ENCODE results near the gene RAB40C. TPM values are rescaled to one million over a fixed set of nuclear protein-coding genes. Genes with fewer than 3 reads are reported as not detected.

The RAB40C gene
- total RNA-seq, 1 donor from 2014 or later = 24.2 TPM

DNA sequence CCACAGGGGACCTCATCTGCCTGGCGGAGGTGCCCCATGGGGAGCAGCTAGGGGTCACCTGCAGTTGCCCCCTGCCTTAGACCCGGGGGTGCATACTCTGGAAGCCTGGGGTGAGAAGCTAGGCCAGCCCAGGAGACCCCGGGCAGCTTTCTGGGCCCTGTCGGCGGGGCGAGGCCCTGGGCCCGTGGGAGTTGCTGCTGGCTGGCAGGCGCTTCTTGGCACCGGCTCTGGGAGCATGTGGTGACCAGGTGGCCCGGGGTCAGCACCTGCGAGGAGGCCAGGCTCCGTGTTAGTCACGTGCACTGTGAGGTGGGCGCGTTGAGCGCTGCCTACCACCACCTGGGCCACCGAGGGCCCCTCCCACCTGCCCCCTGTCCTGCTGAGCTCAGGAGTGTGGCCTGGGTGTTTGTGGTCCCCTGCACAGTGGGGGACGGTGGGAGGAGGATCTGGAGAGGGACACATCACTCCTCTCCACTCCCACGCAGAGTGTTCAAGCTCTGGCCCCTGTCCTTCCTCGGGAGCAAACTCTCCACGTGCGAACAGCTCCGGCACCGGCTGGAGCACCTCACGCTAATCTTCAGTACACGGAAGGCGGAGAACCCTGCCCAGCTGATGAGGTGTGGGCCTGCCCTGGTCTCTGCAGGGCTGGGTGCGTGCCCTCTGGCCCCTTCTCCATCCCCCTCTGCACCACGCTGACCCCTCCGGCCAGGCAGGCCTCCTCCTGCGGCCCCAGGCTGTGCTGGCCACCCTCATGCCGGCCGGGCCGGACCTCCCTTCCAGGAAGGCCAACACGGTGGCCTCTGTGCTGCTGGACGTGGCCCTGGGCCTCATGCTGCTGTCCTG lies 14.3 kb upstream of the RAB40C start:
- DNase-seq = no peak

DNA sequence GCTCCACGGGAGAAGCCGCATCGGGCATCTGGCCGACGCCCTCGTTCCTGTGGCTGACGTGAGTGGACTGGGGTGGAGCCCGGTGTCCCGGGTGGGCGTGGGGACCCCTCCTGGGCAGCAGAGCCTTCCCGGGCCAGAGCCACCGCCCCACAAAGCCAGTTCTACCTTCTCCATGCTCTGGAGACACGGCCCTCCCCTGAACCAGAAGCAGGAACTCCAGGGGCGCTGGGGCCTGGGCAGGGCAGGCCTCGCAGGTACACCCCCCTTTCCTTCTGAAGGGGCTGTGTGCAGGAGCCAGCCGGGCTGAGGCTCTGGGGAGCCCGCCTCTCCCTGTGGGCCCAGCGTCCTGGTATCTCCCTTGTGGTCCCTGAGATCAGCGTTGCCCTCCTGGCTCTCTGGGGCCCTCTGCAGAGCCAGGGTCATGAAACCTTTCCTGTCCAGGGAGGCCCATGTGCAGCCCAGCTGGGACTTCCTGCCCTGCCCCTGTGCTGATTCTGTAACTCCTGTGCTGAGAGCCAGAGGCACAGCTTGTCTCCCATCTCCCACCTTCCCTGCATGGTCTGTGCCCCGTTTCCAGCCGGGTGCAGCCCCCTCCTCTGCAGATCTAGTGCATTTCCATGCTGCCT lies 13.6 kb upstream of the RAB40C start:
- DNase-seq = no peak

DNA sequence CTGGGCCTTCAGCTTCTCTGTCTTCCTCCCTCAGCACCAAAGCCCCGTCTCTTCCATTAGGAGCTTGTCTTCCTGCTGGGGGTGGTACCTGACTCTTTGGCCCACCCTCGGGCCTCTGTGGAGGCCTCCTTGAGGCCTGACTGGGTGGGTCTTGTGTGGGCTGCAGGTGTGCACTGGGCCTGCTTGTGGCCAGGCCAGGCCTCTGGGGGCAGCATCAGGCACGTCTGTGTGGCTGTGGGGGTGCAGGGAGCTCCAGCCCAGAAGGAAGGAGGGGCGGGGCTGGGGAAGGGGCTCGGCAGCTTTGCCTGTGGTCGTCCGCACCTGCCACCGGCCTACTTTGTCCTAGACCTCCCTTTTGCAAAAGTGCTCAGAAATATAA lies 13.1 kb upstream of the RAB40C start:
- no peak for DNase-seq

DNA sequence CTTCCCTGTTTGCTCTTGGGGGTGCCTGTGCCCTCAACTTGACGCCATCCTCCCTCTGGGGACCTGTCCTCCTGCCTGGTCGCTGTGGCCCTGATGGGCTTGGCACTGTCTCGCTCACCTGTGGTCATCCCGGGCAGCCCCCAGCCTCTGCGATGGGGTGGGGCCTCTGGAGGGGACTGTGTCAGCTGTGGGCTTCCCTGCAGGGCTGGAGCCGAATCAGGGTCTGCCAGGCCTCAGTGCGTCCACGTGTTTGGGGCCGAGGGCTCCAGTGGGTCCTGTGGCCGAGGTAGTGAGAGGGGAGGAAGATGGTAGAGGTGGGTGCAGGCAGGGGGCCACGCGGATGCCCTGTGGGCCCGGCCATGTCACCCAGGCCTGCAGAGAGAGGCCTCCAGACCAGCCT lies 12.1 kb upstream of the RAB40C start:
- no peak for DNase-seq

DNA sequence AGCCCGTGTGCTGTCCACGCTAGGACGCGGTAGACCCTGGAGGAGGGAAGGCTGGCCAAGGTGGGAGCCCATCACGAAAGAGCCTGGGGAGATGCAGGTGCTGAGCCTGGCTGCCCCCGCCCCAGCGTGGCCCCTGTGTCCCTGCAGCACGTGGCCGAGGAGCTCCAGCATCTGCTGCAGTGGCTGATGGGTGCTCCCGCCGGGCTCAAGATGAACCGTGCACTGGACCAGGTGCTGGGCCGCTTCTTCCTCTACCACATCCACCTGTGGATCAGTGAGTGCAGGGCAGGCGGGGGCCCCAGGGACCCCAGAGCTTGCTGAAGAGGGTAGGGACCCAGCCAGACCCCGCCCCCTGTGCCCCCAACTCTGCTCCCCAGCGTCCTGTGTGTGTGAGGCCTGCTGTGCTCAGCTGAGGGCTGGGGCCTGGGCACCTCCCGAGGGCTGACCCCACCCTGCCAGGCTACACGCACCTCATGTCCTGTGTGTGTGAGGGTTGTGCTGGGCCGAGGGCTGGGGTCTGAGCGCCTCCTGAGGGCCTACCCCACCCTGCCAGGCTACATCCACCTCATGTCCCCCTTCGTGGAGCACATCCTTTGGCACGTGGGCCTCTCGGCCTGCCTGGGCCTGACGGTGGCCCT lies 11.5 kb upstream of the RAB40C start:
- no peak for DNase-seq

DNA sequence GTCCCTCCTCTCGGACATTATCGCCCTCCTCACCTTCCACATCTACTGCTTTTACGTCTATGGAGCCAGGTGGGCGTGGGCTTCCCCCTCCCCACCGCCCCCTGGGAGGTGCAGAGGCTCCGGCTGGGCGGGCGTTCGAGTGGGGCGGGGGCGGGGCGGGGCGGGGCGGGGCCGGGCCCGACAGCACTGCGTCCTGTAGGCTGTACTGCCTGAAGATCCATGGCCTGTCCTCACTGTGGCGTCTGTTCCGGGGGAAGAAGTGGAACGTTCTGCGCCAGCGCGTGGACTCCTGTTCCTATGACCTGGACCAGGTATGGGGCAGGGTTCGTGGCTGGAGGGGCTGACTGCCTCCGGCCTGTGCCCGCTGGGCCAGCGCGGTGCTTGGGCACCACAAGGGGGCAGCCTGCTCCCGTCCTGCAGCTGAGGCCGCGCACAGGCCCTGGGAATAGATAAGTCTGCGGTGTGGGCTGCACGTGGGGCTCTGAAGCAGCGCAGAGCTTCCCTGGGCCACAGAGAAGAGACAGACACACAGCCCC lies 10.9 kb upstream of the RAB40C start:
- no peak for DNase-seq

DNA sequence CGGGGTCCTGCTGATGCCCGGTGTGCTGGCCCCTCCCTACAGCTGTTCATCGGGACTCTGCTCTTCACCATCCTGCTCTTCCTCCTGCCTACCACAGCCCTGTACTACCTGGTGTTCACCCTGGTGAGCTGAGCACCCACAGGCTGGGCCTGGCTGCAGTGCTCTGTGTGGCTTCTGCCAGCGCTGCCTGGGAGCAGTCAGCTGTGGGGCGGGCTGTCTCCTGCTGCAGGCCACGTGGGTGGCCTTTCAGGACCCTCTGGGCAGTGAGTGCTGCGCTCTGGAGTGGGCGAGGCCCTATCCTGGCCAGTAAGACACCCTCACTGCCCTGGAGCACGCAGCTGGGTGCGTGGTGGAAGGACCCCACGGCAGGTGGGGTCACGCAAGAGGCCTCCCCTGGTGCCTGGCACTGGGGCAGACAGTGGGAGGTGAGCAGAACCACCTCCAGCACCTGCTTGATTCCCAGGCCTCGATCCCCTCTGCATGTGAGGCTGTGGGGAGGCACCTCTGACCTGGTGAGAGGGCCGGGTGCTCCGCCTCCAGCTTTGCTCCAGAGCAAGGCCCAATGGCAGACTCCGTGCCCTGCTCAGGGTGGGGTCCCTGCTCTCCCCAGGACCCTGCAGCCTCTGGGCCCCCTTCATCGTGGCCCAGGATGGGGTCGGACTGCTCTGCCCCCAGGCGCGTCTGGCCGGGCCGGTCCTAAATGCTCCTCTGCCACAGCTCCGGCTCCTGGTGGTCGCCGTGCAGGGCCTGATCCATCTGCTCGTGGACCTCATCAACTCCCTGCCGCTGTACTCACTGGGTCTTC lies 9.5 kb upstream of the RAB40C start:
- no peak for DNase-seq

DNA sequence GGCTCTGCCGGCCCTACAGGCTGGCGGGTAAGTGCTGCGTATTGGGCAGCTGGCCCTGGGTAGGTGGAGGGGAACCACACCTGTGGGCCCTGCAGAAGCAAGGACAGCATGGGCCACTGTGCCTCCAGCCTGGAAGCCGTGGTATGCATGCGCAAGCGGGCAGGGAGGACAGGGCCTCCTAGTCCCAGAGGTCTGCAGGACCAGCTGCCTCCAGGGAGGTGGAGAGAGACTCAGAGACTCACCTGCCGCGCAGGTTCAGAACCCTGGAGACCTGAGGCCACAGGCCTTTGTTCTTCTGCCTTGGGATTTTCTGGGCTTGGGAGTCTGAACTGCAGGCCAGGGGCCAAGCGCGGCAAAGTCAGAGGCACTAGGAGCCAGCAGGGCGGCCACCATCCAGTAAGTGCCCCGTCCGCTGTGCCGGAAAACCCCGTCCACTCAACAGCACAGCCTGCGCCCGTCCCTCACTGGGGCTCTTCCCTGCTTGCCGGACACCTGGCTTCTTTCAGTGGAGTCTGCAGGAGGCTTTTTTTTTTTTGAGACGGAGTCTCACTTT lies 8.8 kb upstream of the RAB40C start:
- no peak for DNase-seq

DNA sequence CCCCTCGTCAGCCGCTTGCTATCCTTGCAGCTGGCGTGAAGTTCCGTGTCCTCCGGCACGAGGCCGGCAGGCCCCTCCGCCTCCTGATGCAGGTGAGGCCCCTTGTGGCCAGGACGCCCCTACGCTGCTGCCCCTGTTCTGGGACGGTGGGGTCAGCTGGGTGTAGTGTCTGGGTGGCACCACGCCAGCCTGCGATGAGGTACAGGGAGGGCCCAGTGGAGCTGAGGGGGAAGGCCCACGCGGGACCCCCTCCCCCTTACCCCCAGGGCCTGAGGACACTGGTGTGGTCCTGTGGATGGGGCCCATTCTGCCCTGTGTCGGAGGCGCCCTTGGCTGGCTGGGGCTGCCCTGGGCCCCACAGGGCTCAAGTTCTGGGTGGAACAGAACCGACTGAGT lies 7.7 kb upstream of the RAB40C start:
- DNase-seq = no peak

DNA sequence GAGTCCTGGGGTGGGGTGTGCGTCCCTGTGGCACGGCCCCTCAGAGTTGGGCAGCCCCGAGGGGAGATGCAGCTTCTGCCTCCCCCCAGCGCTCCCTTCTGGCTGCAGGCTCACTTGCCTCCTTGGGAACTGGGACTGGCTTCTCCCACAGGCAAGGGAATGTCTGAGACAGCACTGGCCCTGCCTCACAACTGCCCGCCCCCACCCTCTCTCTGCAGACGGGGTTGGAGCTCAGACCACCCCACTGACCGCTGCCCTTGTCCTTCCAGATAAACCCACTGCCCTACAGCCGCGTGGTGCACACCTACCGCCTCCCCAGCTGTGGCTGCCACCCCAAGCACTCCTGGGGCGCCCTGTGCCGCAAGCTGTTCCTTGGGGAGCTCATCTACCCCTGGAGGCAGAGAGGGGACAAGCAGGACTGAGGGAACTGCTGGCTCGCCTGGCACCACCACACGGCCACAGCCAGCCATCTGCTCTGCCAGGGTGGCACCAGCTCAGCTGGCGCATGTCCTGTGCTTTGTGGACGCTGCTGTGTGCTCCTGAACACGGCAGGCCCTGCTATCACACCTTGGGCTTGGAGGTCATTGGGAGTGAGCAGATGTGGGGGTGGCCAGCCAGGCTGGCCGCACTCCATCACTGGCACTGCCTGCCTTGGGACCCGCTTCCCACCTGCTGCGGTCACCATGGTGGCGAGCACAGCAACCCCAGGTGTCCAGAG lies 7.1 kb upstream of the RAB40C start:
- peak; percentile 32 for DNase-seq

DNA sequence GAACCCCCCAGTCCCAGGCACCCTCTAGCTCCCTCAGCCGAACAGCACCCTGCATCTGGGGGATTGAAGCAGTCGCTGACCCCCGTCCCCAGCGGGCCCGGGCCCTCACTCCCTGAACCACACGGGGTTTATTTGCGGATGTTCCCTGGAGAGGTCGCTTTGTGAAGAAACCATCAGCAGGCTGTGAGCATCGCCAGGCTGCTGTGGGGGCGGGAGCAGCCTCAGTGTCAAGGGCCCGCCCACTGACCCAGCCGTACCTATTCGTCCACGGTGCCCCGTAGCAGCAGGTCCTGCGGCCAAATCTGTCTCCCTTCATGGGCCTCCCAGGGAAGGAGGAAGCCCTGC lies 6.4 kb upstream of the RAB40C start:
- no peak for DNase-seq

DNA sequence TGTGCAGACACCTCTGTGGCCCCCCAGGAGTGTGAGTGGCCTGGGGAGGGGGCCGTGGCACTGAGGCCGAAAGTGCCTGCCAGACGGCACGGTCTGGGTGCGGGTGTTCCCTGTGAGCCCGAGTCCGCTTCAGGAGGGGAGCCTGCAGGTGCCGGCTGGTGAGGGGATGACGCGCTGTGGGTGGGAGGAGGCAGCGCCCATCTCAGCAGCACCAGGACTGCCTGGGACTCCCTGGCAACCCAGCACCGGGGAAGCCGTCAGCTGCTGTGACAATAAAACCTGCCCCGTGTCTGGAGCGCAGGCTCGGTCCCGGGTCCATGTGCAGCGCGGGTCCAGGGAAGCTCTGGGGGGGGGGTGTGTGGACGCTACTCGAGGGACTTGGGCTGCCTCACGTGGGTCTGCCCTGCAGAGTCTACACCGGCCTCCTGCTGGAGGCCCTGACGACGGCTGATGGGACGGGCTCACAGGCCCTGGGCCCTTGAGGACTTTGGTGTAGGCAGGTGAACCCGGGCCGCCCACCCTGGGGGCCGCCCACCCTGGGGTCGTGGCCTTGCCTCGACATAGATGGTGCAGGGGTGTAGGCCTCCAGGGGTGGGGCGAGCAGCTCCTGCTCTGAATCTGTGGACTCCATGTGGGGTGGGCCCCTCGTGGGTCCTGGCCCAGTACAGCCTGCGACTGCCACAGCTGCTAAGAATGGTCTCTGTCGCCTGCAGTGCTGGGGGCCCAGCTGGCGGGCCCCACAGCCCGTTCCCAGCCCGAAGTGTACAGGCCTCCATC lies 5.9 kb upstream of the RAB40C start:
- DNase-seq = peak; percentile 53

DNA sequence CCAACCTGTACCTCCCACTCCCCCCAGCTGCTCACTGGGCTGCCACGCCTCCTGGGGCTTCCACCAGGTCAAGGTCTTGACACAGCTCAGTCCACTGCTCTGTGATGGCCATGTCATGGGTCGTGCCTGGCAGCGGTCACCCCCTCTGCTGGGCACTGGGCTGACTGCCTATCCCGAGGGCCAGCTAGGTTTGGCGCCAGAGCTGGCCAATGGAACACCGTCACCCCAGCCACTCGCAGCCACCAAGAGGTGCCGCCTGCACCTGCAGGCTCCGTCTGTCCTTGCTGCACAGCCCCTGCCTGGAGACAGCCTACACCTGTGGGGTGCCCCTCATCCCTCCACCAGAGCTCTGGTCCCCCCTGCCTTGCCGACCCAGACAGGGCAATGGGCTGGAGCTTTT lies 4.5 kb upstream of the RAB40C start:
- DNase-seq = no peak

DNA sequence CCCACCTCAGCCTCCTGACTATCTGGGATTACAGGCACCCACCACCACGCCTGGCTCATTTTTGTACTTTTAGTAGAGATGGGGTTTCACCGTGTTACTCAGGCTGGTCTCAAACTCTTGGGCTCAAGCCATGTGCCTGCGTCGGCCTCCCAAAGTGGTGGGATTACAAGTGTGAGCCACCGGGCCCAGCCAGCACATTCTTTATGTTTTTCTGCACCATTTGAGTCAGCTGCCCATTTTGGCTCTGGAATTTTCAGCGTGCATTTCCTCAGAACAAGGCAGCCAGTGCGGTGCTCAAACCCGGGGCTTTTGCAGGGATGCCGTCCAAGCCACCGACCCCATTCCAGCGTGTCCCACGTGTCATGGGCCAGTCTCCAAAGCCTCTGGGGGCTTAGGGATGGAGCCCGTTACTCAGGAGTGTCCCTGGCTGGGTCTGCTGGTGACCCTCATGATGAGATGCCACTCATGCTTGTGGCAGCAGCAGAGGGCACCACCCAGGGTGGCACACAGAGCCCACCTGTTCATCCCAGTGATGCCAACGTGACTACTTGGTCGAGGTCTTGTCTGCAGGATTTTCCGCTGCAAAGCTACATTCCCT lies 3.7 kb upstream of the RAB40C start:
- no peak for DNase-seq

DNA sequence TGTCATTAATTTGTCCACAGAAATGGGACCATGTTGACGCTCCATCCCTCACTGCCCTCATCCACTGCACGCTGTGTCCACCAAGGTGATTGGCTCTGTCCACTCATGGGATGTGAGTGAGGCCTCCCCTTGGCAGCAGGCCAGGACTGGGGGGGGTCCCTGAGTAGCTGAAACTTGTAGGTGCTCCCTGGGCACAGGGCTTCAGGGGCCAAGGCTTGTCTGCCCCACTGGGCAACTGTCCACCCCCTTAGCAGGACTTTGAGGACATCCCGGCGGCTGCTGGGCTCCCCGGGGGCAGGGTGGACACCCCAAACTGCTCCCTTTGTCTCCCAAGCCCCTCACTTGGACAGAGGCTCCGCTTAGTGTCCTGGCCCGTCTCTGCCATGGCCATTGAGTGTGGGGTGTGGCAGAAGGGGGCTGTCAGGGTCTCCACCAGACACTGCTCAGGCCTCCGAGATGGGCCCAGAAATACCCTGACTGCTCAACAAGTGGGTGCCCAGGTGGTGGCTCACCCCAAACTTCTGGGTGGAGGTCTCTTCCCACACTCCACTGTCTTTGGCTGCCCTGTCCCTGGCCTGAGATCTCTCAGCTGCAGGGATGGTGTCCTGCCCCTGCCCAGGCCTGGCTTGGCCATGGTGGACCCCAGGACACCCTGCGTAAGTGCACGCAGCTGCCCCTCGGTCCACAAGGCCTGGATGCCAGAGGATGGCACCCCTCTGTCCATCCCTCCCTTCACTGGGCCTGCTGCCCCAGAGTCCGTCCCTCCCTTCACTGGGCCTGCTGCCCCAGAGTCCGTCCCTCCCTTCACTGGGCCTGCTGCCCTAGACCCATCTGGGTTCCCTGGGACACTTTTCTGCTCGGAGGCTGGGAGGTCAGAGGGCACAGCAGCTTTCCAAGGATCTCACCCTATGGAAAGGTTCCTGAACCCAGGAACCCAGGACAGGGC lies 2.9 kb upstream of the RAB40C start:
- DNase-seq = no peak

DNA sequence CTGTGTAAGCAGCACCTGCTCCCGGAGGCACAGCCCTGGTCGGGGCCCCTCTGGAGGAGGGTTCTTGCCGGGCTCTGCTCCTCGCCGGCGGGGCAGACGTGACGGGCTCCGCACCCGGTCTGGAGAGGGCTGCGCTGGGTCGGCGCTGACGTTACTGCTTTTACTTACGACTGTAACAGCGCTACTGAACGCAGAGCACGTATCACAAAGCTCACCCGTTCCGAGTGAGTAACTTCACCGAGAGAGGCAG lies 1.3 kb upstream of the RAB40C start:
- DNase-seq = no peak

DNA sequence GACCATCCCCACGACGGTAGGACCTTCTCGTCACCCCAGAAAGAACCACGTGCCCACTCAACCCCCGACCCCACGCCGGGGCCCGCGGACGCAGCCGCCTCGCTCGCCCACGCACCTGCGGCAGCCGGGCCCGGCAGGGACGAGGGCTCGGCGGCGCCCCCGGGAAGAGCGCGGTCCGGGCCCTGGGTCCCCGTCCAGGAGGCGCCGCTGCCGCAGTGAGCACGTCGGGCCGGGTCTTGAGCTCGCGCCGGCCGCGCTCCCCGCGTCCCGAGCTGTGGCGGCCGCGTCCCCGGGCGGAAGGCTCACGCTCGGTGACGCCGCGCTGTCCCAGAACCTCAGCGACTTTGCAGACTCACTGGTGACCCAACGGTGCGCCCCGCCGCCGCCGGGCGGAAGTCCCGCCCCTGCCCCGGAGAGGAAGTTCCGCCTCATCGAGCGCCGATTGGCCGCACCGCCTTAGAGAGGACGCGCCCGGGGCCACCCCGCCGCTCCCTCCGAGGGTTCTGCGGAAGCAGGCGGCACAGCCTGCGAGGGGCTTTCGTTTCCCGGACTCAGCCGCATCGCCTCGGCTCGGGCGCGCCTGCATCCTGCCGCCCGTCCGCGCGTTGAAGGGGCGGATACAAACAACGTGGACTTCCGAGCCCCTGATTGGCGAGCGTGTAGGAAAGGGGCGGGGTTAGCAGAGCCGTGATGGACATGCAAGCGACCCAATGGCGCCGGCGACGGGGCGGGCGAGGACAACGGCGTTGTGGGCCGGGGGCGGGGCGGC lies 793 bp upstream of the RAB40C start:
- DNase-seq = peak; percentile 99

DNA sequence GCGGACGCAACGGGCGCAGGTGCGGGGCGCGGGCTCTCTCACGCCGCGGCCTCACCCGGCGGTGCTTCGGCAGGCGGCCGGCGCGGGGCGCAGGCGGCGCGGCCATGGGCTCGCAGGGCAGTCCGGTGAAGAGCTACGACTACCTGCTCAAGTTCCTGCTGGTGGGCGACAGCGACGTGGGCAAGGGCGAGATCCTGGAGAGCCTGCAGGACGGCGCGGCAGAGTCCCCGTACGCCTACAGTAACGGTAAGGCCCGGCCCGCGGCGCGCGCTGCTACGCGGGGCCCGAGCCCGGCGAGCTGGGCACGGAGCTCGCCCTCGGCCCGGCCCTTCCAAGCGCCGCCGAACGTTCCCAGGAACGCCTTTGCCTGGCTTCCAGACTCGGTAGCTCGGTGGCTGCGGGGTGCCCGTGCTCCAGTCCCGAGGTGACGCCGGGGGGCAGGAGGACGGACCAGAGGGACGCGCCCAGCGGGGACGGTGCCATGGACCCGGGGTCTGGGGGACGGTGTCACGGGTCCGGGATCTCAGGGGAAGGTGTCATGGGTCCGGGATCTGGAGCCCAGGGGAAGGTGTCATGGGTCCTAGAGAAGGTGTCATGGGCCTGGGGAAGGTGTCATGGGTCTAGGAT lies 435 bp downstream of the RAB40C start:
- DNase-seq = no peak

All from occipital lobe (tissue), 2 donors.